Midbrain (tissue), 1 donor: ENCODE results near the gene HNRNPF.
"Not testable (repeated sequence)": the region's sequence is repeated elsewhere in the genome, so short reads cannot be mapped to it uniquely, and the experiment has no call there.

ENCODE experiments used
- DNase-seq: peaks from one replicate; lab custom pipeline; 2025; lab: John Stamatoyannopoulos, UW

HNRNPF gene

GRCh38 chr10:43396928-43397624 lies 11.9 kb downstream of the HNRNPF start:
- DNase-seq: peak; percentile 79

- DNase-seq: peak; percentile 80
Measured at GRCh38 chr10:43396061-43396927, 12.7 kb downstream of the HNRNPF start.

- no peak for DNase-seq
Measured at GRCh38 chr10:43395571-43396060, 13.4 kb downstream of the HNRNPF start.

DNA sequence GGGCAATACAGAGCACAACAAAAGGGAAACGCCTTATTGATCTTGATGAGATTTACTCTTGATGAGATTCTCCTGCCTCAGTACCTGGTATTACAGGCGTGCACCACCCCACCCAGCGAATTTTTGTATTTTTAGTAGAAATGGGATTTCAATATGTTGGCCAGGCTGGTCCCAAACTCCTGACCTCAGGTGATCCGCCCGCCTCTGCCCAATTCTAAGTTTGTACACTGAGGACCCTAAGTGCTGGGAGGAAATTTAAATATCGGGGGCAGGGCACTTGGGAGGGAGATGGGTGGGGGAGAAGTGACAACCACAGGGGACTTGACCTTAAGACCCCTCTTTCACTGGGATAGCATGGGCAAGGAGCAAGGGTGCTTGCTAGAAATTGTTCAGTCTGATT lies 14.1 kb downstream of the HNRNPF start:
- DNase-seq: no peak

DNA sequence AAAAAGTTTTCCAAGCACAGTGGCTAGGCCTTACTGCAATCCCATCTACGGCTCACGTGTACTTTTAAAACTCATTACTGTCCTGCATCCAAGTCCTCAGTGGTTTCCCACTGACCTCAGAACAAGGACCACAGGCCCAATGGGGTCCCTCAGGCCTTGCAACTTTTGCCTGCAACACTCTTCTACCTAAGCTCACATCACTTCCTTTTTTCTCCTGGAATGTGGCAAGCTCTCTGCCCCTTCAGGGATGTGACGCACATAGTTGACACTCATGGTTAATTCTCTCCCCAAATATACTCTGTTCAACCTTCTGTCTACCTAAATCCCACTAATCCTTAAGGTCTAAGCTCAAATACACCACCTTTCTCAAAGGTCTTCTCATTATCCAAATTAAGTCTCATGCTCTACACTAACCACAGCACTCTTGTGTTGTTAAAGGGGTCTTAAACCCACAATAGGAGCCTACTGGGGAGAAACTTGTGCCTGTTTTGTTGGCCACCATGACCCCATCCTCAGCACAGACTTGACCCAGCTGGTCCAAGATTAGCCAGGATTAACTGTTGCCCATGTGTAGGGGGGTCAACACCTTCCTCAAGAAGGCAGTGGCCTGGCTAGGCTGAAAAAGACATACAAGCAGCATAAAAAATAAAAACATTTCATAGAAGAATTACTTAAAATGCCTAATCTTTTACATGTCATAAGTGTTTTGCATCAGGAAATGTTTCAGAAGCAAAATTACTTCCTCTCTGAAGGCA lies 15.2 kb downstream of the HNRNPF start:
- no peak for DNase-seq

DNA sequence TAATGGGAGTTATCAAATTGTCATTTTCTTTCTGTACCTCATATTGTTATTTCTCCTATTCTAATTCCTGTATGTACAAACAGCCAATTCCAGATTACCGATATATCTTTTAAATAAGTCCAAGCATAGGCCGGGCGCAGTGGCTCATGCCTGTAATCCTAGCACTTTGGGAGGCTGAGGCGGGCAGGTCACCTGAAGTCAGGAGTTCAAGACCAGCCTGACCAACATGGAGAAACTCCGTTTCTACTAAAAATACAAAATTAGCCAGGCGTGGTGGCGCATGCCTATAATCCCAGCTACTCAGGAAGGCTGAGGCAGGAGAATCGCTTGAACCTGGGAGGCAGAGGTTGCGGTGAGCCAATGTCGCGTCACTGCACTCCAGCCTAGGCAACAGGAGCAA lies 15.8 kb downstream of the HNRNPF start:
- not testable (repeated sequence) for DNase-seq

DNA sequence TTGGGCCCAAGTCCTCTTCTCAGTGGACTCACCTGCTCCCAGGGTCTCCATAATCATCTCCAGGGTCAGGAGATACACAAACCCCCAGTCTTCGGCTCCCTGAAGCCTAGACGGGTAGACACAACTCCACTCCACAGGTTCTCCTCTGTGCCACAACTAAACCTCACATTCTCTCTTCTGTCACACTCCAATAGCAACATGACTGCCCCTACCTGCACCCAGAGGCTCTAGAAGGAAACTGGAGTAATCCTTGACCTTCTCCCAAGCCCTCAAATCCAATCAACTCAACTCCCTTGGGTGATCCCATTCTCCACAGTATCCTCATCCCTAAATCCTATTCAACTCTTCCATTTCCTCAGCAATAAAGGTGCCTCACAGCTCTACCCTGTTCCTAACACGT lies 16.2 kb downstream of the HNRNPF start:
- DNase-seq: no peak

DNA sequence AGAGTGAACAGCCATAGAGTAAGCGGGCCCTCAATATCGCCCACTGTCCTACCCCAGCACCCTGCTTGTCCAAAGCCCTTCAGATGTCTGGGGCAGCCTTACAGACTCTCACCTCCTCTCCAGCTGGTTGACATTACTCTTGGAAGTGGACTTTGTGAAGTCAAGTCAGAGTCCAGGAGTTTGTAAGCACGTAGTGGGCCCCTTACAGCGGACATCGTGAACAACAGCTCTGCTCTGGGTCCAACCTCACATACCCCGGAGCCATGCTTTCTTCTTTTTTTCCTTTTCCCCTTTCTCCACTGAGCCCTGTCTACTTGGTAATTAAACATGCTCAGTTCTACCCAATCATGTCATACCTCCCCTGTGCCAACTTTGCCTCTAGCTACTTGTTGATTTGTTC lies 17.5 kb downstream of the HNRNPF start:
- no peak for DNase-seq

GRCh38 chr10:43390759-43391158 lies 18.2 kb downstream of the HNRNPF start:
- DNase-seq: peak; percentile 74

GRCh38 chr10:43390333-43390732 lies 18.7 kb downstream of the HNRNPF start:
- no peak for DNase-seq

DNA sequence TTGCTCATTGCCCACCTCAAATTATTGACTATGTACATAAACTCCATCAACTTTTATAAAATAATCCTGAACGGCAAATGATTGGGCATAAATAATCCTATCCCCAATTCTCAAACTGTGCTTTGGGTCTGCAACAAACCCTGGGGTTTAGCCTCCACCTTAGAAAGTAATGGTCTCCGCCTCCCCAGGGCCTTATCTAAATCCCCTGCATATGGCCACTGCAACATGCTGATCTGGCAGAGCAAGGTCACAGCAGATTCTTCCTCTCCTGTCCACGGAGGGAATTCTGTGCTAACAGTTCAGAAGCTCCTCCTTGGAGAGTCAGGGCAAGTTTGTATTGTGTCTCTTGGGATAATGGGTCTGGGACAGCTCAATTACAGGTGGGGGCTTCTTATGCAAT lies 19.1 kb downstream of the HNRNPF start:
- DNase-seq: no peak

DNA sequence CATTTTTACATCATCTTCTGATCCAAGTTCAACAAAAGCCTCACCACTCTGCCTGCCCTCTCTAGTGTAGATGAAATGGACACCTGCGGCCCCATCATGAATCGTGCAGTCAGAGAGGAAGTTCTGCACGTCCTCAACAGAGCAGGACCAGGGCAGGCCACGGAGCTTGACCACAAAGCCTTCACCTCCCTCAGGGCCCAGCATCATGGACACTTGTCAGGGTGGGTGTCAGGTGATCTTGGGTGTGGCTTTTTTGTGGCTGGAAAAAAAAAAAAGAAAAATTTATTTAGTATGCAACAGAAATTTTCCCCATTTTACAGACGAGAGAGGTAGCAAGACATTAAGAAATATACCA lies 21.3 kb downstream of the HNRNPF start:
- DNase-seq: no peak

- no peak for DNase-seq
Measured at GRCh38 chr10:43386981-43387677, 21.9 kb downstream of the HNRNPF start.

- no peak for DNase-seq
Measured at GRCh38 chr10:43386549-43386948, 22.4 kb downstream of the HNRNPF start.

- DNase-seq: no peak
Measured at GRCh38 chr10:43385412-43386004, 23.5 kb downstream of the HNRNPF start.

- DNase-seq: no peak
Measured at GRCh38 chr10:43384252-43385221, 24.4 kb downstream of the HNRNPF start.

- no peak for DNase-seq
Measured at GRCh38 chr10:43383204-43383971, 25.6 kb downstream of the HNRNPF start.

DNA sequence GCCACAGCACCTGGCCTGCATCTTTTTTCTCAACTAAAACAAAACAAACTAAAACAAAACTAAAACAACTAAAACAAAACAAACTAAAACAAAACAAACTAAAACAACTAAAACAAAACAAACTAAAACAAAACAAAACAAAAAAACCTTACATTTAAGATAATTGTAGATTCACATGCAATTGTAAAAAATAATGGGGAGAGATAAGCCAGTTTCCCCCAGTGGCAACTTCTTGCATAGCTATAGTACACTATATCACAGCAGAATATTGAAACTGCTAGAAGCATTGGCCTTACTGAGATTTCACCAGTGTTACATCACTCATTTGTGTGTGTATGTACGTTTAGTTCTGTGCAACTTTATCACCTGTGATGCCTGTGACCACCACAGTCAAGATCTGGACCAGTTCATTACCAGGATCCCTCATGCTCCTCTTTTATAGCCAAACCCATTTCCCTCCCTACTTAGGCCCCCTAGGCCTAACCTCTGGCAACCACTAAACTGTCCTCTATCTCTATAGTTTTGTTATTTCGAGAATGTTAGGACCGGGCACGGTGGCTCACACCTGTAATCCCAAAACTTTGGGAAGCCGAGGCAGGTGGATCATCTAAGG lies 28.3 kb downstream of the HNRNPF start:
- DNase-seq: no peak

DNA sequence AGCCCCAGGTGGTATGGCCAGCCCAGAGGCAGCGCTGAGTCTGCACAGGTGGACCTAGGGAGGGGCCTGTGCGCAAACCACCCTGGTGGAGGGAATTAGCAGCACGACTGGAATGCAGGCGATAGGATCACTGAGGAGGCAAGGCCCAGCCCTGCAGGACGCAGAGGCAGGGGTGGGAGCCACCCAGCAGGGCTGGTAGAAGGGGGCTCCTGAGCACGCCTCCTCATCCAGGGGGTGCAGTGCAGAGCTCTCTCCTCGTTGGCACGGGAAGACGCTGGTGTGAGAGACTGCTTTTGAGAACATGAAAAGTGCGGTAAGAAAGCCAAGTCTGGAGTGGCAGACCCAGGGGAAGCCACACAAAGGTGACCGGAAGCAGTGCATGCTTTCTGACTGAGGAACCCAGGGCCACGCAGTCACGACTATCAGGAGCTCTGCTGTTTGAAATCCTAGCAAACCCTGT lies 31.5 kb downstream of the HNRNPF start:
- DNase-seq: no peak
